GM23338 (cell line): ENCODE data around the gene CDH23. TPM values are rescaled to one million over a fixed set of nuclear protein-coding genes. Genes with fewer than 3 reads are reported as not detected.

Source experiments
- ATAC-seq: fragments of 200-7000 bp; cut with Tn5 transposase; 3 replicates; pipeline ENCODE4 v1.9.1; 2020
- DNase-seq: peaks from one replicate; pipeline ENCODE4 v3.0.0-alpha.2; 2015; ENCODE audit warnings: low spot score
- H2AFZ ChIP-seq: fragments of 200-600 bp; sonication (generic); 2 replicates; pipeline ENCODE4 v1.8.0; 2016; ENCODE audit warnings: antibody characterized with exemption, mild to moderate bottlenecking, moderate library complexity
- H3F3A ChIP-seq: fragments of 200-600 bp; sonication (generic); replicated peaks from 2 replicates; pipeline ENCODE4 v1.8.0; 2017; ENCODE audit warnings: antibody characterized with exemption, mixed run types, low read depth
- H3K27ac ChIP-seq: fragments of 200-600 bp; sonication (generic); 2 replicates; pipeline ENCODE4 v1.6.1; 2016; ENCODE audit warnings: low read depth
- H3K27me3 ChIP-seq: fragments of 200-600 bp; sonication (generic); 2 replicates; pipeline ENCODE4 v1.8.0; 2016; ENCODE audit warnings: mild to moderate bottlenecking, mixed run types, moderate library complexity; ENCODE audit not compliant: insufficient read depth
- H3K36me3 ChIP-seq: fragments of 200-600 bp; sonication (generic); 2 replicates; pipeline ENCODE4 v1.8.0; 2016; ENCODE audit warnings: mild to moderate bottlenecking; ENCODE audit not compliant: insufficient read depth
- H3K4me1 ChIP-seq: fragments of 200-600 bp; sonication (generic); 2 replicates; pipeline ENCODE4 v1.8.0; 2016; ENCODE audit warnings: mild to moderate bottlenecking, moderate library complexity; ENCODE audit not compliant: insufficient read depth
- H3K4me2 ChIP-seq: fragments of 200-600 bp; sonication (generic); 2 replicates; pipeline ENCODE4 v1.7.1; 2017; ENCODE audit warnings: mixed run types
- H3K4me3 ChIP-seq: fragments of 200-600 bp; sonication (generic); 2 replicates; pipeline ENCODE4 v1.6.1; 2016; ENCODE audit warnings: mixed run types
- H3K79me2 ChIP-seq: fragments of 200-600 bp; sonication (generic); replicated peaks from 2 replicates; pipeline ENCODE4 v1.8.0; 2017; ENCODE audit warnings: mild to moderate bottlenecking; ENCODE audit not compliant: insufficient read depth
- H3K9me2 ChIP-seq: fragments of 200-600 bp; sonication (generic); 2 replicates; pipeline ENCODE4 v1.8.0; 2017; ENCODE audit not compliant: insufficient read depth
- H4K20me1 ChIP-seq: fragments of 200-600 bp; sonication (generic); replicated peaks from 2 replicates; pipeline ENCODE4 v1.8.0; 2017; ENCODE audit warnings: mild to moderate bottlenecking; ENCODE audit not compliant: insufficient read depth
- H3K27ac Mint-ChIP-seq: 2 replicates; pipeline ENCODE4 v1.8.0; 2020; ENCODE audit warnings: inconsistent platforms, mild to moderate bottlenecking, moderate library complexity, mixed read lengths
- H3K27me3 Mint-ChIP-seq: 3 replicates; pipeline ENCODE4 v1.8.0; 2022; ENCODE audit warnings: low read depth, mild to moderate bottlenecking, moderate library complexity, mixed read lengths, inconsistent platforms; ENCODE audit not compliant: insufficient read depth, poor library complexity
- H3K36me3 Mint-ChIP-seq: 3 replicates; pipeline ENCODE4 v1.8.0; 2021; ENCODE audit warnings: low read depth, mild to moderate bottlenecking, inconsistent platforms, moderate library complexity, mixed read lengths
- H3K4me1 Mint-ChIP-seq: 3 replicates; pipeline ENCODE4 v1.8.0; 2020; ENCODE audit warnings: mild to moderate bottlenecking, inconsistent platforms, mixed read lengths
- H3K4me3 Mint-ChIP-seq: 3 replicates; pipeline ENCODE4 v1.8.0; 2021; ENCODE audit warnings: moderate library complexity, mild to moderate bottlenecking, inconsistent platforms, mixed read lengths
- H3K9me3 Mint-ChIP-seq: 3 replicates; pipeline ENCODE4 v1.8.0; 2020; ENCODE audit warnings: moderate library complexity, mild to moderate bottlenecking, inconsistent platforms, mixed read lengths
- CREB1 ChIP-seq: fragments of 250-450 bp; sonication (Bioruptor Pico); IDR thresholded peaks from 2 replicates; pipeline ENCODE4 v1.5.0; 2020; ENCODE audit warnings: low read depth, mild to moderate bottlenecking, moderate library complexity
- ETS1 ChIP-seq: IDR thresholded peaks from 2 replicates; pipeline ENCODE4 v1.6.1; 2016; ENCODE audit warnings: antibody characterized with exemption
- EZH2 ChIP-seq: fragments of 200-600 bp; sonication (generic); IDR thresholded peaks from one replicate; pipeline ENCODE4 v1.8.0; 2017; ENCODE audit warnings: antibody characterized with exemption, mild to moderate bottlenecking, low read depth; ENCODE audit not compliant: unreplicated experiment
- EZH2phosphoT487 ChIP-seq: fragments of 200-600 bp; sonication (generic); IDR thresholded peaks from one replicate; pipeline ENCODE4 v1.8.1; 2018; ENCODE audit warnings: antibody characterized with exemption; ENCODE audit not compliant: unreplicated experiment
- JUNB ChIP-seq: IDR thresholded peaks from one replicate; pipeline ENCODE4 v1.6.1; 2016; ENCODE audit warnings: antibody characterized with exemption; ENCODE audit not compliant: unreplicated experiment
- NANOG ChIP-seq: IDR thresholded peaks from 2 replicates; pipeline ENCODE4 v1.6.1; 2016; ENCODE audit warnings: antibody characterized with exemption, borderline replicate concordance
- POLR2AphosphoS5 ChIP-seq: IDR thresholded peaks from 2 replicates; pipeline ENCODE4 v1.6.1; 2016; ENCODE audit warnings: antibody characterized with exemption, low read depth
- STAT1 ChIP-seq: IDR thresholded peaks from one replicate; pipeline ENCODE4 v1.6.1; 2016; ENCODE audit warnings: antibody characterized with exemption; ENCODE audit not compliant: unreplicated experiment
- ZNF114 ChIP-seq: fragments of 250-450 bp; sonication (Bioruptor Pico); IDR thresholded peaks from 2 replicates; pipeline ENCODE4 v1.5.0; 2020; ENCODE audit warnings: mild to moderate bottlenecking, moderate library complexity
- ZNF331 ChIP-seq: fragments of 250-450 bp; sonication (Bioruptor Pico); IDR thresholded peaks from 2 replicates; pipeline ENCODE4 v1.5.0; 2020; ENCODE audit warnings: low read depth, mild to moderate bottlenecking, moderate library complexity
- ZNF462 ChIP-seq: fragments of 250-450 bp; sonication (Bioruptor Pico); IDR thresholded peaks from 2 replicates; pipeline ENCODE4 v1.5.0; 2020; ENCODE audit warnings: mild to moderate bottlenecking, moderate library complexity
- polyA plus RNA-seq: library from polyadenylated mRNA; unstranded; fragments of >200 nt; fragmentation: Nextera tagmentation; extraction: Ambion mirVana; gene quantifications from 2 replicates; pipeline ENCODE4 v1.2.1, GENCODE V29; 2016
- total RNA-seq: library from RNA; depleted of rRNA; stranded (reverse); fragments of >200 nt; shearing (Covaris generic); gene quantifications from 2 replicates; pipeline ENCODE4 v1.2.3, GENCODE V29; 2014
- TF ChIP-seq, protein P1 (sequence below), 2 experiments: fragments of 200-600 bp in 1 of 2; sonication (generic) in 1 of 2; conservative IDR thresholded peaks; 2 replicates each; pipeline versions ENCODE4 v1.5.1 to v1.6.1; 2016 to 2017; ENCODE audit warnings: antibody characterized with exemption in 2 of 2, low read depth in 2 of 2, mild to moderate bottlenecking in 2 of 2, moderate library complexity in 1 of 2
- TF ChIP-seq, protein P2 (sequence below): IDR thresholded peaks from one replicate; pipeline ENCODE4 v1.6.1; 2018; ENCODE audit warnings: antibody characterized with exemption; ENCODE audit not compliant: unreplicated experiment

The CDH23 gene
- total and polyA plus RNA-seq, 2 experiments from 2014 or later = 0.95 to 4.3 TPM

DNA sequence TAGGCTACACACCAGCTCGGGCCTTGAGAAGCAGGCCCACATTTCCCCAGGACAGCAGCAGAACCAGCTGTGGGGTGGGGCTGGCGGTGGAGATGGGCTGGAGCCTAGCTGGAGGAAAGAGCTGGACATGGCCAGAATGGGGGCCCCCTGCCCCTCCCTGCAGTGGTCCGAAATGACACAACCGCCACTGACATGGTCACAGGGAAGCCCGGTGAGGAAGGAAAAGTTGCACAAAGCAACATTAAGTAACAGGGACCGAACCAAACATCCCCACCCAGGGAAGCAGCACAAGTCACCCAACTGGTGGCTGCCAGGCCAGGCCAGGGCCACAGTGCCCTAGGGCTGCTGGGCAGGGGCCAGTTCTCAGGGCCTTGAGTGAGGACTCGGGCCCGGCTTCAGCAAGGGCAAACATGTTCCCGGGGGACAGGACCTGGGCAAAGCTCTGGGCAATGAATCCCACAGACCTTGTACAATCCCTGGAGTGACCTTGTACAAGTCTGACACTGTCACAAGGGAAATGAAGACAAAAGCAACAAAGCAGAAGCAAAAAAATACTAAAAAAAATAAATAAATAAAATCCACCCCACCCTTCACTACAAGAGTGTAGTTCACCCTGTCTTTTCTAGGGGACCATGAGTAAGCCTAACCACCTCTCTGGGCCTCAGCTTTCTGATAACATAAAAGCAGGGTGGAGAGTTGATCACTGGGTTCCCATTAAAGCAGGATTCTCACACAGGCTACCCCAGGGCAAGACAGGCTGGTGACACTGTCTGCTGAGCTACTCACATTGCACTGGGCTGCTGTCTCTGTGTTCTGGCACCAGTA lies 421.3 kb downstream of the CDH23 start:
- H3K36me3 Mint-ChIP-seq = peaks cover 77% of the 10 kb centered on the region
- Histone ChIP-seq H3F3A (no peaks in the 10 kb centered on the region), H3K4me1 (no peaks in the 10 kb centered on the region), H3K27ac (no peak overlapping the region), H3K36me3 (peaks cover 42% of the 10 kb centered on the region), H3K27me3 (no peaks in the 10 kb centered on the region), H2AFZ (no peak overlapping the region), H3K4me3 (no peak overlapping the region), H3K4me2 (no peak overlapping the region), H3K9me2 (no peaks in the 10 kb centered on the region), H4K20me1 (no peaks in the 10 kb centered on the region; the same call in 1 of the 2 replicates), H3K79me2 (no peaks in the 10 kb centered on the region)
- ATAC-seq (no peak), DNase-seq (no peak)
- H3K4me3 Mint-ChIP-seq = no peak overlapping the region
- H3K27ac Mint-ChIP-seq = no peak overlapping the region
- TF ChIP-seq EZH2phosphoT487 (no peak), POLR2AphosphoS5 (no peak), ZNF114 (CRISPR knock-in tag) (no peak), CREB1 (CRISPR knock-in tag) (no peak), ZNF331 (CRISPR knock-in tag) (no peak), ETS1 (no peak), ZNF462 (no peak), NANOG (no peak), EZH2 (no peak), JUNB (no peak), STAT1 (no peak)
- TF ChIP-seq, protein P1, sequence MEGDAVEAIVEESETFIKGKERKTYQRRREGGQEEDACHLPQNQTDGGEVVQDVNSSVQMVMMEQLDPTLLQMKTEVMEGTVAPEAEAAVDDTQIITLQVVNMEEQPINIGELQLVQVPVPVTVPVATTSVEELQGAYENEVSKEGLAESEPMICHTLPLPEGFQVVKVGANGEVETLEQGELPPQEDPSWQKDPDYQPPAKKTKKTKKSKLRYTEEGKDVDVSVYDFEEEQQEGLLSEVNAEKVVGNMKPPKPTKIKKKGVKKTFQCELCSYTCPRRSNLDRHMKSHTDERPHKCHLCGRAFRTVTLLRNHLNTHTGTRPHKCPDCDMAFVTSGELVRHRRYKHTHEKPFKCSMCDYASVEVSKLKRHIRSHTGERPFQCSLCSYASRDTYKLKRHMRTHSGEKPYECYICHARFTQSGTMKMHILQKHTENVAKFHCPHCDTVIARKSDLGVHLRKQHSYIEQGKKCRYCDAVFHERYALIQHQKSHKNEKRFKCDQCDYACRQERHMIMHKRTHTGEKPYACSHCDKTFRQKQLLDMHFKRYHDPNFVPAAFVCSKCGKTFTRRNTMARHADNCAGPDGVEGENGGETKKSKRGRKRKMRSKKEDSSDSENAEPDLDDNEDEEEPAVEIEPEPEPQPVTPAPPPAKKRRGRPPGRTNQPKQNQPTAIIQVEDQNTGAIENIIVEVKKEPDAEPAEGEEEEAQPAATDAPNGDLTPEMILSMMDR (conservative IDR thresholded peaks at IDR 0.05; ENCODE audit: low read depth in 2 of 2) = no peak
- TF ChIP-seq, protein P2, sequence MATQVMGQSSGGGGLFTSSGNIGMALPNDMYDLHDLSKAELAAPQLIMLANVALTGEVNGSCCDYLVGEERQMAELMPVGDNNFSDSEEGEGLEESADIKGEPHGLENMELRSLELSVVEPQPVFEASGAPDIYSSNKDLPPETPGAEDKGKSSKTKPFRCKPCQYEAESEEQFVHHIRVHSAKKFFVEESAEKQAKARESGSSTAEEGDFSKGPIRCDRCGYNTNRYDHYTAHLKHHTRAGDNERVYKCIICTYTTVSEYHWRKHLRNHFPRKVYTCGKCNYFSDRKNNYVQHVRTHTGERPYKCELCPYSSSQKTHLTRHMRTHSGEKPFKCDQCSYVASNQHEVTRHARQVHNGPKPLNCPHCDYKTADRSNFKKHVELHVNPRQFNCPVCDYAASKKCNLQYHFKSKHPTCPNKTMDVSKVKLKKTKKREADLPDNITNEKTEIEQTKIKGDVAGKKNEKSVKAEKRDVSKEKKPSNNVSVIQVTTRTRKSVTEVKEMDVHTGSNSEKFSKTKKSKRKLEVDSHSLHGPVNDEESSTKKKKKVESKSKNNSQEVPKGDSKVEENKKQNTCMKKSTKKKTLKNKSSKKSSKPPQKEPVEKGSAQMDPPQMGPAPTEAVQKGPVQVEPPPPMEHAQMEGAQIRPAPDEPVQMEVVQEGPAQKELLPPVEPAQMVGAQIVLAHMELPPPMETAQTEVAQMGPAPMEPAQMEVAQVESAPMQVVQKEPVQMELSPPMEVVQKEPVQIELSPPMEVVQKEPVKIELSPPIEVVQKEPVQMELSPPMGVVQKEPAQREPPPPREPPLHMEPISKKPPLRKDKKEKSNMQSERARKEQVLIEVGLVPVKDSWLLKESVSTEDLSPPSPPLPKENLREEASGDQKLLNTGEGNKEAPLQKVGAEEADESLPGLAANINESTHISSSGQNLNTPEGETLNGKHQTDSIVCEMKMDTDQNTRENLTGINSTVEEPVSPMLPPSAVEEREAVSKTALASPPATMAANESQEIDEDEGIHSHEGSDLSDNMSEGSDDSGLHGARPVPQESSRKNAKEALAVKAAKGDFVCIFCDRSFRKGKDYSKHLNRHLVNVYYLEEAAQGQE = no peak
- no peaks in the 10 kb centered on the region; the same call in 2 of the 3 replicates for H3K9me3 Mint-ChIP-seq
- peaks cover 10% of the 10 kb centered on the region for H3K27me3 Mint-ChIP-seq
- peaks cover 2% of the 10 kb centered on the region; the same call in 2 of the 3 replicates for H3K4me1 Mint-ChIP-seq
